ENCODE data around the gene MNX1.

Gene MNX1

DNA sequence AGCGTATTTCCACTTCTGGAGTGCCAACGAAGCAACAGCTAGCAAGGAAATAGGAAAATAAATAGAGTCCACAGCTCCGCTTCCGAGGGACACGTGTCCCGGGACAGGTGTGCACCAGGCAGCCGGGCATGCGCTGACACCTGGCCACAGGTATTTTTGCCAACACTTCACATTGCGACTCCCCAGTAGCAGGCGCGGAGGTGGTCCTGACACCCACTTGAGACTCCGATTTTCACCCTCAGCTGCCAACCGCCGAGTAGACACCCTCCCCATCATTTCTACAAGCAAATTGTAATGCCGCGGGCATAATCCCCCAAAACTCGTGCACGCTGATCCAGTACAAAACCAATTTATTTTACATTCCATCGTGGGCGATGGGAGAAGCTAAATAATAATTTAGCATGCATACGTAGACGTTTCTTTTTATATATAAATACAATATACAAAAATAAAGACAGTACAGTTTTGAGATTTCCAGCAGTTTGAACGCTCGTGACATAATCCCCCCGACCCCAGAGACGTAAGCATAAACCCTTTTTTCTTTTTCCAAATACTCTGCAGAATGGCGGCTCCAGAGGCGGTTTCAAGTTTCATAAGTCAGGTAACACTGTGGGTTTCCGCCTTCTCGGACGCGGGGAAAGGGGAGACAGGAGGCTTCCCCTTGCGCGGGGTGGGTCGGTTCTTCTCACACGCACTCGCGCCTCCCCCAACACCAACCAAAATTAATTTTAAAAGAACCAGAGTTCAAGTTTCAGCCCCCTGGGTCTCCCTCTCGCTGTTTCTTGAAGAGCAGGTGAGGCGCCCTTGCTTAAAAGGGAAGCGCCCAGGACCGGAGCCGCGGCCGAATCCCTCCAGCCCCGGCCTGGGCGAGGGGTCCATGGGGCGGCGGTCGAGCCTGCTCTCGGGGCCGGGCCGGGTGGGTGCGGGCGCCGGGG lies 5.7 kb downstream of the MNX1 start:
- TF ChIP-seq, protein P1, sequence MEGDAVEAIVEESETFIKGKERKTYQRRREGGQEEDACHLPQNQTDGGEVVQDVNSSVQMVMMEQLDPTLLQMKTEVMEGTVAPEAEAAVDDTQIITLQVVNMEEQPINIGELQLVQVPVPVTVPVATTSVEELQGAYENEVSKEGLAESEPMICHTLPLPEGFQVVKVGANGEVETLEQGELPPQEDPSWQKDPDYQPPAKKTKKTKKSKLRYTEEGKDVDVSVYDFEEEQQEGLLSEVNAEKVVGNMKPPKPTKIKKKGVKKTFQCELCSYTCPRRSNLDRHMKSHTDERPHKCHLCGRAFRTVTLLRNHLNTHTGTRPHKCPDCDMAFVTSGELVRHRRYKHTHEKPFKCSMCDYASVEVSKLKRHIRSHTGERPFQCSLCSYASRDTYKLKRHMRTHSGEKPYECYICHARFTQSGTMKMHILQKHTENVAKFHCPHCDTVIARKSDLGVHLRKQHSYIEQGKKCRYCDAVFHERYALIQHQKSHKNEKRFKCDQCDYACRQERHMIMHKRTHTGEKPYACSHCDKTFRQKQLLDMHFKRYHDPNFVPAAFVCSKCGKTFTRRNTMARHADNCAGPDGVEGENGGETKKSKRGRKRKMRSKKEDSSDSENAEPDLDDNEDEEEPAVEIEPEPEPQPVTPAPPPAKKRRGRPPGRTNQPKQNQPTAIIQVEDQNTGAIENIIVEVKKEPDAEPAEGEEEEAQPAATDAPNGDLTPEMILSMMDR (conservative IDR thresholded peaks at IDR 0.05; ENCODE audit: low read length): no peak
- no peak for TF ChIP-seq EZH2phosphoT487 (IDR thresholded peaks at IDR 0.05; ENCODE audit: borderline replicate concordance)
- Histone ChIP-seq H3K4me2 (ENCODE audit: low read depth, low read length, poor library complexity, severe bottlenecking) (no peak overlapping the region), H3K9me3 (ENCODE audit: insufficient read depth, low read depth, low read length) (no peaks in the 10 kb centered on the region), H3F3A (ENCODE audit: low read depth) (no peaks in the 10 kb centered on the region), H4K20me1 (ENCODE audit: insufficient read depth, low read length, poor library complexity, severe bottlenecking) (no peaks in the 10 kb centered on the region), H3K4me3 (ENCODE audit: low read length, poor library complexity, severe bottlenecking) (no peak overlapping the region), H3K9ac (ENCODE audit: low read depth, low read length, poor library complexity, severe bottlenecking) (no peak overlapping the region), H3K9me2 (replicated peaks; ENCODE audit: low read depth, low read length) (no peaks in the 10 kb centered on the region), H3K36me3 (ENCODE audit: insufficient read depth, low read length) (no peaks in the 10 kb centered on the region), H3K79me2 (ENCODE audit: insufficient read depth, low read length) (no peaks in the 10 kb centered on the region), H2AFZ (ENCODE audit: low read length) (no peak overlapping the region), H3K4me1 (ENCODE audit: insufficient read depth, low read length, poor library complexity, severe bottlenecking) (no peaks in the 10 kb centered on the region), H3K27me3 (ENCODE audit: insufficient read depth, low read length, poor library complexity, severe bottlenecking) (no peaks in the 10 kb centered on the region)

- TF ChIP-seq, protein P1 (conservative IDR thresholded peaks at IDR 0.05; ENCODE audit: low read length): no peak
- no peak for TF ChIP-seq EZH2phosphoT487 (IDR thresholded peaks at IDR 0.05; ENCODE audit: borderline replicate concordance)
- Histone ChIP-seq H3K27me3 (ENCODE audit: insufficient read depth, low read length, poor library complexity, severe bottlenecking) (no peaks in the 10 kb centered on the region), H3K79me2 (ENCODE audit: insufficient read depth, low read length) (no peaks in the 10 kb centered on the region), H3K9me3 (ENCODE audit: insufficient read depth, low read depth, low read length) (no peaks in the 10 kb centered on the region), H3K4me2 (ENCODE audit: low read depth, low read length, poor library complexity, severe bottlenecking) (no peak overlapping the region), H3K9ac (ENCODE audit: low read depth, low read length, poor library complexity, severe bottlenecking) (no peak overlapping the region), H2AFZ (ENCODE audit: low read length) (no peak overlapping the region), H3K4me1 (ENCODE audit: insufficient read depth, low read length, poor library complexity, severe bottlenecking) (no peaks in the 10 kb centered on the region), H3K36me3 (ENCODE audit: insufficient read depth, low read length) (no peaks in the 10 kb centered on the region), H3F3A (ENCODE audit: low read depth) (no peaks in the 10 kb centered on the region), H3K9me2 (replicated peaks; ENCODE audit: low read depth, low read length) (no peaks in the 10 kb centered on the region), H4K20me1 (ENCODE audit: insufficient read depth, low read length, poor library complexity, severe bottlenecking) (no peaks in the 10 kb centered on the region), H3K4me3 (ENCODE audit: low read length, poor library complexity, severe bottlenecking) (no peak overlapping the region)
Observed at GRCh38 chr7:157003756-157004520, 6.5 kb downstream of the MNX1 start.

DNA sequence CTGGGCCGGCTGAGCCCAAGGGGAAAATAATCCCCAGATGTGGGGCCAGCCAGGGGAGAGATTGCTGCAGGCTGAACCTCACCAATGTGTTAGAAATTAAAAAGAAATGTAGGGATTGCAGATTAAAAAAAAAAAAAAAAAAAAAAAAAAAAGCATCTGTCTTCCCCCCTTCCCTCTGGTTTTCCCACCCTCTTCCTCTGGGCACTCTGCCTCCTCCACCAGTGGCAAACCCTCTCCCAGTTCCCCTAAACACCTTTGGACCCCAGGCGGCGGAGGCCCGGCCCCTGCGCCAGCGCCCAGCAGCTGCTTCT lies 7.1 kb downstream of the MNX1 start:
- Histone ChIP-seq H3K9me3 (ENCODE audit: insufficient read depth, low read depth, low read length) (no peaks in the 10 kb centered on the region), H3K4me1 (ENCODE audit: insufficient read depth, low read length, poor library complexity, severe bottlenecking) (no peaks in the 10 kb centered on the region), H3K9me2 (replicated peaks; ENCODE audit: low read depth, low read length) (no peaks in the 10 kb centered on the region), H3K36me3 (ENCODE audit: insufficient read depth, low read length) (no peaks in the 10 kb centered on the region), H2AFZ (ENCODE audit: low read length) (no peak overlapping the region), H3F3A (ENCODE audit: low read depth) (no peaks in the 10 kb centered on the region), H4K20me1 (ENCODE audit: insufficient read depth, low read length, poor library complexity, severe bottlenecking) (no peaks in the 10 kb centered on the region), H3K27me3 (ENCODE audit: insufficient read depth, low read length, poor library complexity, severe bottlenecking) (no peaks in the 10 kb centered on the region), H3K9ac (ENCODE audit: low read depth, low read length, poor library complexity, severe bottlenecking) (no peak overlapping the region), H3K4me2 (ENCODE audit: low read depth, low read length, poor library complexity, severe bottlenecking) (no peak overlapping the region), H3K4me3 (ENCODE audit: low read length, poor library complexity, severe bottlenecking) (no peak overlapping the region), H3K79me2 (ENCODE audit: insufficient read depth, low read length) (no peaks in the 10 kb centered on the region)
- TF ChIP-seq, protein P1 (conservative IDR thresholded peaks at IDR 0.05; ENCODE audit: low read length): no peak
- TF ChIP-seq EZH2phosphoT487 (IDR thresholded peaks at IDR 0.05; ENCODE audit: borderline replicate concordance): no peak

Data from Loucy (cell line).